NCI-H774 (cell line): Measurements from ENCODE around the gene TLR6.

Experiments used
- DNase-seq: peaks from one replicate; lab custom pipeline; 2025; lab: John Stamatoyannopoulos, UW

Gene TLR6

DNA sequence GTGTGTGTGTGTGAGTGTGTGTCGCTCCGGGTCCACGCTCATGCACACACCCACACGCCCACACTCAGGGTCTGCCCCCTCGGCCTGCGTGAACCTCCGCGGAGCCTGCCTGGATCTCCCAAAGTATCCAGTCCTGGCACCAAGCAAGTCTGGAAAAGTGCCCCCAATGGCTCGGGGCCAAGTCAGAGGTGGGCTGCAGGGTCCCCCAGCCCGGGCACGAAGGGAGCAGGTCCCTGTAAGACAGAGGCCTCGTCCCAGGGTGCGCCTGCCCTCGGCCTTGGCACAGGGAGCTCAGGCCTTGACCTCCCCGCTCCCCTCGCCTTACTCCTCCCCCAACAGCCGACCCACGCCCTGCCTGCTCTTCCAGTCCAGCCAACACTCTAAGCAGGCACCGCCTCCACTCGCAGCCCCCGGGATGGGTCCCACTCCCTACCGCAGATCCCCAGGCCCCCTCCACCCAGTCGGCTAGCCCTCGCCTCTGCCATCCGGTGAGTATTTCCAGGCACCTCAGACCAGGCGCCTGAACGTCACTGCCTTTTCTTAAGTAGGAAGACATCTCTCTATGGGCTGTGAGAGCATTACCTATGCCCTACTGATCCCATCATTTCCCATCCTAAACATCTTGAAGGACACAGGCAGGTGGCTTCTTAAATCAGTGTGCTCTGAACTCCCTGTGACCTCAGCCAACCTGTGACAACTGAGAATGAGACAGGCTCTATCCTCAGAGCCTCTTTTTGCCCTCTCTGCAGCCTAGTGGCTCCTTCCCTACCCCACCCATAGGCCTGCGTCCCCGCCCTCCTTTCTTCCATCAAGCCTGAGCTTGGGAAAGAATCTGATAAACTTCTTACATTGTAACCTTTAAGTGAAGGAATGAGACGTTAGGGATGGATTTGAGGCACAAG is 11.7 kb upstream of the TLR6 start:
- DNase-seq = no peak

DNA sequence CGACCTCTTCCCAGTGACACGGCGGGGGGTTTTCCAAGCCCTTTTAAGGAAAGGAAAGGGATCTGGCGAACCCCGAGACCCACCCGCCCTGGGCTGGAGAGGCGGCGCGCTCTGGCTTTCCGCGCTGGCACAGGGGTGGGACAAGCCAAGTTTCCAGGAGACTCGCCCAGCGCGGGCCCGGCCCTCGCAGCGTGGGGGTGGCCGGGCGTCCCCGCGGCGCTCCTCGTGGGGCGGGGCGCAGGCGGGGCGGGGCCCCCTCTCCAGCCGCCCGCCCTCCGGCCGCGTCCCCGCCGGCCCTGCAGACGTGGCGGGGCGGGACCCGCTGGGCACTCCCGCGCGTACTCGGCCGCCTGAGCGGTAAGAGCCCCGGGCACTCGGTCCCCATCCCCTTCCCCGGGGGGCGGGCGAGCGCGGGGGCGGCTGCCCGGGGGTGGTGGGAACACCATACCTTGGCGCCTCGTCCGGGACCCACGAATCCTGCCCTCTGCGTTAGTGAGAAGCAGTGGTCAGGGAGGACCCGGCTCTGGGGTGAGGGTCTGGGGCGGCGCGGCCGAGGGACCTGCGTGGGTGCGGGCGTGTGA is 11.0 kb upstream of the TLR6 start, which contains the start of gene FAM114A1:
Gene FAM114A1 (plus strand): TSS at position 329 of the 581 bp plus-strand sequence. CDS start 10,273 bp downstream, outside the sequence.
- DNase-seq = peak; percentile 85

DNA sequence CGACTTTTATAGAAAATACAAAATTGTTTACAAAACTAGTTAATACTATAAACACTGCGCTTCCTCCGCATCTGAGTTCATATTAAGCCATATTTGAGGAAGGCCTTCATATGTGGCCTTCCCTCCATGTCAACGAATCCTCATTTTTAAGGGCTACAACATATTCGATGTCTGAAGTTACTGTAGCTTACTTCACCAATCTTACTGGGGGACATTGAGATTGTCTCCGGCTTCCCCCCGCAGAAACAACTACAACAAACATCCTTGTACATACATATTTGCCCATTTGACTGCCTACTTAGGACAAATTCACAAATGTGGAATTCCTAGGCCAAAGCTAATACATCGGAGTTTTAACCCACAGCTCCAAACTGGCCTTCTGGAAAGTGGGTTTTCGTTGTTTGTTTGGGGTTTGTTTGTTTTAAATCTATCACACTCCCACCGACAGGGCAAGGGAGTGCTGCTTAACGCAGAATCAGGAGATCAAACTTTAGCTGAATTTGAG is 10.4 kb upstream of the TLR6 start:
- no peak for DNase-seq

DNA sequence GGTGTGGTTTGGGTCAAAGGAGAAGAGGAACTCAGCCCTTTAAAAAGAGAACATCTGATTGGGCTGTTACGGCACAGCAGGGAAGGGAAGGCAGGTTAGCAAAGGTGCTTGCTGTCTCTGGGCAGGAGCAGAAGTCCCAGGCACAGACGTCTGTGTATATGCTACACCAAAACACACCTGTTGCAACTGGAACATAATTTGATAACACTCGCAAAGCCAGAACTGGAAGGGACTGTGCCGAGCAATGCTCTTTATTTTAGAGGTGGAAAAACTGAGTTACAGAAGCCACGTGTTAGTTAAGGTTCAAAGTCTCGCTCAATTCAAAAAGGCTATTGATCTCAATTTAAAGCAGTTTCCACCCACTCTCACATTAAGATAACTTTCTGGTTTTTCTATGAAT is 8.8 kb upstream of the TLR6 start:
- no peak for DNase-seq

DNA sequence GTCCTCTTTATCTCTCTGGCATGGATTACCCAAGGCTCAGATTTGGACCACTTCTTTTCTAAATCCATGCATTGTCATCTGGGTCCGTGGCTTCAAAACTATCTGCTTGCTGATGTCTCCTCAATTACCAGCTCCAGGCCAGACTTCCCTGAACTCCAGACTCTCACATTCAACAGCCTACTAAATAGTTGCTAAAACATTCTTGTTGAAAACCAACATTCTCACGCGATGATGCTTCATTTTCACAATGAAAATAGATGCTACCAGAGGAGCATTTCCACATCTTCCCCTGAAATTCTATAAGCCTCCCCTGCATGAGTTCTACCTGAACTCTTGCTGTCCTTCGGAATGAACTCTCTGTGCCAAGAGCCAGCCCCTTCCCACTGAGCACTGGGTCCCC is 5.2 kb upstream of the TLR6 start:
- no peak for DNase-seq

DNA sequence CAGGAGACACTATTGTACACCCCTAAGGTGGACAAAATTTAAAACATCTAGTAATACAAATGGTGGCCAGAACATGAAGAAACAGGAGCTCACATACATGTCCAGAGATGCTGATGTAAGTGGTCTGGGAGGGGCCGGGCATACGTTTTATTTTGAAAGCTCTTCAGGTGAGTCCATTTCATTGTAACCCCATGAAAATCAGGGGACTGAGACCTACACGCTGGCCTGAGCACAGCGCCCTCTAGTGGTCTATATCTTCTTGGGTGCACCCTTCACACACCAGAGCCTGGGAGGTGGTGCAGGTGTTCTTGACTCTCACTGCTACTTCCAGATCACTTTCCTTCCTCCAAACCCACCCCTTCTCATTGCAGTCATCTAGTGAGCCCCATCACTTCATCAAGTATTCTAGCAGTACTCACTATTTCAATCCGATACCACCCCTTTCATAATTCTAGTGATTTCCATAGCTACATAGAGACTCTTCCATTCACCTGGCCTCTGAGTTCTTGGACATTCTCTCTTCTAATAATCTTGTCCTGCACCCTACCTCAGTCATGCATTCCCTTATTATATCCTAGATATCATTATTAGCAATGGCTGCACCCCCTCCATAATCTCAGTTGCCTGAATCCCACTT is 4.3 kb upstream of the TLR6 start:
- peak; percentile 75 for DNase-seq

DNA sequence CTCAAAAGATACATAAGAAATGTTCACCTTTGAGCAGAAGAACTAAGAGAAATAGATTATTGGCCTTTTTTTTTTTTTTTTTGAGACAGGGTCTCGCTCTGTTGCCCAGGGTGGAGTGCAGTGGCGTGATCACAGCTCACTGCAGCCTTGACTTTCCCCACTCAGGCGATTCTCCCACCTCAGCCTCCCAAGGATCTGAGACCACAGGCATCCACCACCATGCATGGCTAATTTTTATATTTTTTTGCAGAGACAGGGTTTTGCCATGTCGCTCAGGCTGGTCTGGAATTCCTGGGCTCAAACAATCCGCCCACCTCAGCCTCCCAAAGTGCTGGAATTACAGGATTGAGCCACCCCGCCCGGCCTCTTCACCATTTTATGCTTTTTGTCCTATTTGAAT is 2.9 kb upstream of the TLR6 start:
- no peak for DNase-seq

DNA sequence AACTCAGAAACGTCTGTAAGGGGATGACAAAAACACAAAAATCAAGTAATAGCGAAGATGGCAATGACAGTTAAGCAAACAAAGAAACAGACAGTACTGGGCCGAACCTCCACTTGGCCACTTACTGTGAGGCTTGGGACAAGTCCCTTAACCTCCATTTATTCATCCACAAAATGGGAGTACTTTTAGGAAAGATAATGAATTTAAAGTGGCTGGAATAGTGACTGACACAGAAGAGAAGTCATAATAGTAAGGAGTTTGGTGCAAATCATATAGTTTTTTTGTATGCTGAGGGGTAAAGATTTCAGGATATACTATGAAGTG is 1.4 kb upstream of the TLR6 start:
- DNase-seq = no peak

DNA sequence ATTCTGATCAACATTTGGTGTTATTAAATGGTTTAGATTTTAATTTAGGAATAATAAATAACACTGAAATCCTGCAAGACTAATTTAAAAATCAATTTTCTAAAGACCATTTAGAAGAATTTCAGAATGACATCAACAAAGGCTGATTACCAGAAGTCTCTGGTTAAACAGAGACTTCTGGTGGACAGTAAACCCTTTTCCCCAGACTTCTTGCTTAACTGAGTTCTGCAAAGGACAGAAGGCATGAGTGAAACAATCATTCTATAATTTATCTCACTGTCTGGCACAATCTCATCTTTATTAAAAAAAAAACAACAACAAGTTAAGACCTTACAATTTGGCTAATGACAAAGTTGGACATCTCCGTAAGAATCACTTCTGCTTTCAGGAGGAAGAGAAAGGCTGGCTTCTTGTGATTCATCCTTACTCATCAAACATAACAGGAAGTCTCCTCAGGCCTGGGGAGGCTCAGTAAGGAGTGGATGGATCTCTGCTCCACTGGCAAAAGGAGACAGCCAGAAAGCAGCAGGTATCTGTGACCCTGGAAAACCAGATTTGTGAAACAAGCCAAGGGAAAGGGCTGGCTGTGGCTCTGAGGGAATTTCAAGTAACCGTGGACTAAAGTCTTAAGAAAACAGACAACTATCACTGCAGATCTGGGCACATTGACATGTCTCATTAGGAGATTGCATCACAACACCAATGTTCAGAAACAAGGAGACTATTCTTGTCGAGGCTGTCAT is 908 bp upstream of the TLR6 start:
- no peak for DNase-seq

DNA sequence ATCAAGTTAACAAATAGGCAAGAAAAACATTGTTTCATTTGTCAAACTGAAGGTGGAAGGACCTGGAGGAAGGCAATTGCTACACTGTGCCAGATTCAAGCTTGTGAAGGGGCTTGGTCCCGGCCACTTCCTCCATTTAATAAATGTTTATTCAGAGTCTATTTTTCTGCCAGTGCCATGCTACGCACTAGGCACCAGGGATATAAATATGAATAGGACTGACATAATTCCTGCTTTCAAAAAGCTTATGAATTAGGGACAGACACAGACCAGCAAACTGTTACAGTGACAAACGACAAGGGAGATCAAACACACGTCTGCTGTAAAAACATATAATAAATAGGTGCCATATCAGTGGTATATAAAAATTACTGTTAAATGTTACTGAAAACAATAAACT is 571 bp downstream of the TLR6 start:
- DNase-seq = peak; percentile 44

DNA sequence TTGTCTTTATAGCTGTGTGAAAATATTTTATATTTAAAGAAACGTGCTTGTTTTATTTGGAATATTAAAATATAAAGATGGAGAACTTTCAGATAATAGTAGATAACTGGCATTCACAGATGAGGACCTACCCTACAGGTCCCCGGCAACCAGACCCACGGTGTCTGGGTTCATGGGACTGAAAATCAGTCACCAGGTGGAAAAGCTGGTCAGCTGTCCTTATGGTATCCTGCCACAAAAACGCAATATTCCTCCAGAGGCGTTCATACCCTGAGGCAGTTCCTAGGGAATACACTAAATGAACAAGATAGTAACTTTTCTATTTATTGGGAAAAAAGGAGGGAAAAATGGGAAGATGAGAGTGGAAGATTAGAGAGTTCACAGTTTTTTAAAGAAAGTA is 1.2 kb downstream of the TLR6 start:
- DNase-seq = peak; percentile 47

DNA sequence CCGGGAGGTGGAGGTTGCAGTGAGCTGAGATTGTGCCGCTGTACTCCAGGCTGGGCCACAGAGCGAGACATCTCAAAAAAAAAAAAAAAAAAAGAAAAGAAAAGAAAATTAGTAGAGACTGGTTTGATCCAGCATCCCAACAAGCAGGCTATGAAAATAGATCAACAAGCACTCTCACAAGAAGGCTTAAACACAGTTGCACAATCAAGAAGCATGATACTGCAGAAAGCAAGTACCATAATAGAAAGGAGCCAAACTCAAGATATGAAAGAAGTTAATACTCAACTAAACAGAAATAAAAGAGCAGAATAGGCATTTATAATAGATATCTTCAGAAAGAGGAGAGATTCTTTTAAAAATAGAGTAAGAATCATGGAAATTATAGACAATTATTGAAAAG is 10.6 kb downstream of the TLR6 start:
- DNase-seq = no peak

DNA sequence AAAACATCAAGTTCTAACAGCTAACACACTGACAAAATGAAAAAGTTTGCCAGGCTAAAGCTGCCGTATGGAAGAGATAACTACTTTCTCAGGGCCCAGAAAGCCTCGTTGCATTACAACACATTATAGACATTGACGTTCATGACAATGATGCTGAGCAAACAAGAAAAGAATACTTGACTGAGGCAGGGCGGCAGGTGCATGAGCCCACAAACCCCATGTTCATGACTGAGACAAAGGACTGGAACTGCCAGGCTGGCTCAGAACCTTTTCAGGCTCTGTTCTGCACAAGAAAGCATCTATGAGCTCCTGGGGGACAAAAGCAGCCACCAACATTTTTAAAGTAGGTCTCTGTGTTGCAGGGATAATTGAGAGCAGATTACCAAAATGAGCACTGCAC is 13.6 kb downstream of the TLR6 start:
- peak; percentile 90 for DNase-seq

DNA sequence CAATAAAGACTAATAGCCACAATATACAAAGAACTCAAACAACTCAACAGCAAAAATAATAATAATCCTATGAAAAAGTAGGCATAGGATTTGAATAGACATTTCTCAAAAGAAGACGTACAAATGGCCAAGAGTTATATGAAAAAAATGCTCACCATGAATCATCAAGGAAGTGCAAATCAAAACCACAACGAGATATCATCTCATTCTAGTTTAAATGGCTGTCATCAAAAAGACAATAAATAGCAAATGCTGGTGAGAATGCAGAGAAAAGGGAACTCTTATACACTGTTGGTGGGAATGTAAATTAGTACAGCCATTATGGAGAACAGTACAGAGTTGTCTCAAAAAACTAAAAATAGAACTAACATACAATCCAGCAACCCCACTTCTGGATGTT is 18.8 kb downstream of the TLR6 start:
- no peak for DNase-seq

DNA sequence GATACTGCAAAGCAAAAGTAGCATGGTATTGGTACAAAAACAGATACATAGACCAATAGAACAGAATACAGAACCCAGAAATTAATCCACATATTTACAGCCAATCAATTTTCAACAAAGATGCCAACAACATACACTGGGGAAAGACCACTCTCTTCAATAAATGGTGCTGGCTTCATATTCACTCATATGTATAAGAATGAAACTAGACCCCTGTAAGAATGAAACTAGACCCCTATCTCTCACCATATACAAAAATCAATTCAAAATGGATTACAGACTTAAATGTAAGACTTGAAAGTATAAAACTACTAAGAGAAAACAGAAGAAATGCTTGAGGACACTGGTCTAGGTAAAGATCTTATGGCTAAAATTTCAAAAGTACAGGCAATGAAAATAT is 19.3 kb downstream of the TLR6 start:
- no peak for DNase-seq

DNA sequence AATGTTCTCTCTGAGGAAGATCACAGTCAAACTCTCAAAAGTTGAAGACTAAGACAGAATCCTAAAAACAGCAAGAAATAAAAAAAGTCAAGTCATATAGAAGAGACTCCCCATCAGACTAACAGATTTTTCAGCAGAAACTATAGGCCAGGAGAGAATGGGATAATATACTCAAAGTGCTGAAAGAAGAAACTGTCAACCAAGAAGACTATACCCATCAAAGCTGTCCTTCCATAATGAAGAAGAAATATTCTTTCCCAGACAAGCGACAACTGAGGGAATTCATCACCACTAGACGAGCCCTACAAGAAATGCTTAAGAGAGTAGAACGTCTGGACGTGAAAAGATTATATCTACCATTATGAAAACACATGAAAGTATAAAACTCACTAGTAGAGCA is 22.0 kb downstream of the TLR6 start:
- no peak for DNase-seq

DNA sequence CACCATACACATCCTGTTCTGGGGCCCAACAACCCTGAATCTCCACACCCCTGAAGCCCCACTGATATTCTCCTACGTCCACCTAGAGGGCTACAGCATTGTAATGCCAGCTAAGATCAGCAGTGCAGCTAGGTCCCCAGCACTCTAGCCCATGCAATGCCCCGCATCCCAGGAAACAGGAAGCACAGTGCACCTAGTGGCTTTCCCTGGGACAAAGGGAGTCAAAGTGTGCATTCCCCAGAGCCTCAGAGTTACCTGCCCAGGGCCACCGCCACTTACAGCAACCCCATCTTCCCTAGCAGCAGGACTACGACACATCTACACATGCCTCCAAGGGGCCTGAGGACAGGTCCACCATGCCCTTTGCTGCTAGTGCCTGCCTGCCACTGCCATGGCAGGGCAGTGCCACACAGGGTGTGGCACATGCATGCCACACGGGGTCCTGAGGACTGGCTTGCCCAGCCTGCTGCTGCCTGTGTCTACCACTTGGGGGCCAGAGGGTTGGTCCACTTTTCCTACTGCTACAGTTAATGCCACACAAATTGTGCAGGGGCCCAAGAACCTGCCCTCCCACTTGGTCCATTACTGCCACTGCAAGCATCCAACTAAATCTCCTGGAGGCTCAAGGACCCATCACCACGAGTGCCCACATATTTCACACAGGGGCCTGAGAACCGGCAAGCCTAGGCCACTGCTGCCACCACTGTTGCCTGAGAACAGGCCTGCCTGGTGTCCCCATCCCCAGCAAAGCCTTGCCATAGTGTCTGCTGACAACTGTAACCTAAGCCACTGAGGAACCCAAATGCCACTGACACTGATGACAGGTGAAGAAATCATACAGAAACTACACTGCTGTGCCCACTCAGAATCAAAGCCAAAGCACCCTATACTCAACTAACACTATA is 23.7 kb downstream of the TLR6 start:
- no peak for DNase-seq

DNA sequence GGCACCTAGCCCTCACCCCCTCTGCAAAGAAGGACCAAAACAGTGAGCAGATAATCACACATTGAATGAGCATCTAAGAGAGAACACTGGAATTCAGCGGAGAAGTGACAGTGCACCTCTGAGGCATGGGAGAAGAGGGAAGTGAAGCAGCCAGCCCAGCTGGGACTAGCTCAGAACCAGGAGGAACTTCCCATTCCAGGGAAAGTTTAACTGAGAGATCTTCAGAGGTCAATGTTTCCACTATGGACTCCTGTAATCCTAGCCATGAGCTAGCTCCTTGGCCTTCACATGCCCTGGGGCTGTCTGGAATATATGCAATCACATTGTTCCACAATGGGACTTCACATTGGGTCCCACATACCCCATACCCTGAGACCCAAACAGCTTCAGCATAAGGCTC is 24.4 kb downstream of the TLR6 start:
- no peak for DNase-seq

DNA sequence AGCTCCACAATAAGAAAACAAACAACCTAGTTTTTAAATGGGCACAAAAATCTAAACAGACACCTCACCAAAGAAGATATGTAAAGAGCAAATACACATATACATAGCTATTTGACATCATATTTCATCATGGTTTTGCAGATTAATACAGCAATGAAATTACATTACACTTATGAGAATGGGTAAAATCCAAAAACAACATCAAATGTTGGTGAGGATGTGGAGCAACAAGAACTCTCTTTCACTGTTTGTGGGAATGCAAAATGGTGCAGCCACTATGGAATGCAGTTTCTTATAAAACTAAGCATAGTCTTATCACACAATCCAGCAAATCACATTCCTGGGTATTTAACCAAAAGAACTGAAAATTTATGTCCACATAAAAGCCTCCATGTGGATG is 25.0 kb downstream of the TLR6 start:
- DNase-seq = no peak

DNA sequence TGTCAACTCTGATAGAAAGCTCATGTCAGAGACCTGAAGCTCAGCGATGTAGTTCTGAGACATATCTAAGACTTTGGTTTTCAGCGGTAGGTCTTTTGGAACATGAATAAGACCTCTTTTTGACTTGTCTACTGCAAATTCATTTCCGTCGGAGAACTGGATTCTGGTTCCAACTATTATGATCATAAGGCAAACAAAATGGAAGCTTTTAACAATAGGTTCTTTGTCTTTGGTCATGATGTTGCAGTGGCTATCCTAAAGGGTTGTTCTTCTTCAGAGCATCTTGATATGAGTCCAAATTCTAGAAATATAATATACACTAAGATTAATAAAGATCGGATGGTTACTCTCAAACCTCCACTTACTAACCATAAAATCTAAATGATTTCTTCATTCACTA is 27.4 kb downstream of the TLR6 start:
- DNase-seq = no peak

DNA sequence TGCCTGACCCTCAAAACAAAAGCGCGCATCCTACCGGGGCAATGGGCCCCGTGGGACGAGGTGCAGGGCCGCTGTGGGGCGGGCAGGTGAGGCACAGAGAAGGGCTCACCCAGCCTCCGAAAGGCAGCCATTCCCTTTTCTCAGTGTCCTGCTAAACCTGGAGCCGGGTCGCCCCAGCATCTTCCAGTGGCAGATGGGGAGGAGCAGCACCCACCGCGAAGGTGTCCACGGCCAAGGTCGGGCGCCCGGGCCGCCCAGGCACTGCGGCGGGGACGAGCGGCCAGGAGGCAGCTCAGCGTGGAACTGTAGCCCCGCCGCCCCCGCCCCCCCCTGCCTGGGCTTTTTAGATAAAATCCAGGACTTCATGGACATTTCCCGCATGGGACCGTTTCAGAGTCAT is 32.9 kb downstream of the TLR6 start:
- no peak for DNase-seq
